Nephron (organoid): ENCODE measurements around the gene DUS1L.

ENCODE experiments used
- H3K27ac Mint-ChIP-seq, 3 experiments: 2 replicates each; pipeline ENCODE4 v1.8.0; 2020; ENCODE audit warnings: mixed read lengths in 3 of 3, mild to moderate bottlenecking in 2 of 3, moderate library complexity in 1 of 3
- H3K27me3 Mint-ChIP-seq: 2 replicates; pipeline ENCODE4 v1.8.0; 2021; ENCODE audit warnings: low read depth, mild to moderate bottlenecking, moderate library complexity, mixed read lengths
- H3K36me3 Mint-ChIP-seq: 2 replicates; pipeline ENCODE4 v1.8.0; 2020; ENCODE audit warnings: low read depth, mixed read lengths
- H3K4me1 Mint-ChIP-seq: 2 replicates; pipeline ENCODE4 v1.8.0; 2020; ENCODE audit warnings: mixed read lengths
- H3K4me3 Mint-ChIP-seq, 3 experiments: 2 replicates each; pipeline ENCODE4 v1.8.0; 2020; ENCODE audit warnings: mild to moderate bottlenecking in 3 of 3, mixed read lengths in 3 of 3, moderate library complexity in 2 of 3
- H3K9me3 Mint-ChIP-seq: 2 replicates; pipeline ENCODE4 v1.8.0; 2020; ENCODE audit warnings: mixed read lengths
- CTCF ChIP-seq, 3 experiments: fragments of 200-600 bp; sonication (generic); IDR thresholded peaks; one replicate each; pipeline ENCODE4 v1.5.0; 2021; ENCODE audit warnings: antibody characterized with exemption in 3 of 3; ENCODE audit not compliant: unreplicated experiment in 3 of 3

Gene DUS1L

GRCh38 chr17:82053556-82054263 lies 11.9 kb downstream of the DUS1L start:
- TF ChIP-seq CTCF (IDR thresholded peaks at IDR 0.05; ENCODE audit: unreplicated experiment in 3 of 3) = no peak

GRCh38 chr17:82053130-82053529 lies 12.5 kb downstream of the DUS1L start:
- TF ChIP-seq CTCF (IDR thresholded peaks at IDR 0.05; ENCODE audit: unreplicated experiment in 3 of 3) = no peak
- Mint-ChIP-seq H3K9me3 (no peaks in the 10 kb centered on the region), H3K4me3 (peak overlapping the region; percentile 81 to 87 (median 86)), H3K27ac (no peak overlapping the region), H3K4me1 (peaks cover 9% of the 10 kb centered on the region), H3K36me3 (peaks cover 8% of the 10 kb centered on the region), H3K27me3 (no peaks in the 10 kb centered on the region)

More at GRCh38 chr17:82053556-82054263, 11.9 kb downstream of the DUS1L start:
- H3K36me3 Mint-ChIP-seq = peaks cover 8% of the 10 kb centered on the region
- H3K27ac Mint-ChIP-seq = no peak overlapping the region
- peak overlapping the region; percentile 81 to 87 (median 86) for H3K4me3 Mint-ChIP-seq
- peaks cover 9% of the 10 kb centered on the region for H3K4me1 Mint-ChIP-seq
- H3K27me3 Mint-ChIP-seq = no peaks in the 10 kb centered on the region
- H3K9me3 Mint-ChIP-seq = no peaks in the 10 kb centered on the region

- peaks cover 5% of the 10 kb centered on the region for H3K36me3 Mint-ChIP-seq
- no peak for TF ChIP-seq CTCF (IDR thresholded peaks at IDR 0.05; ENCODE audit: unreplicated experiment in 3 of 3)
- peaks cover 9% of the 10 kb centered on the region for H3K4me1 Mint-ChIP-seq
These were observed 13.0 kb downstream of the DUS1L start for GRCh38 chr17:82052638-82053059.

GRCh38 chr17:82051776-82052637 lies 13.6 kb downstream of the DUS1L start, which contains the start of the genes GPS1 and RFNG:
Gene GPS1, plus strand, starts transcription at chr17:82051898. Its CDS starts 34 bp downstream, at chr17:82051932.
Gene RFNG, minus strand, starts transcription at chr17:82051811. Its CDS starts 45 bp downstream, at chr17:82051766.
- TF ChIP-seq CTCF (IDR thresholded peaks at IDR 0.05; ENCODE audit: unreplicated experiment in 3 of 3) = no peak
- no peaks in the 10 kb centered on the region for H3K9me3 Mint-ChIP-seq
- peaks cover 9% of the 10 kb centered on the region for H3K4me1 Mint-ChIP-seq
- peak within 1 kb of the TSS; percentile 89 to 93 (median 91) for H3K4me3 Mint-ChIP-seq
- H3K27me3 Mint-ChIP-seq = no peaks in the 10 kb centered on the region
- peaks cover 10% of the 10 kb centered on the region for H3K36me3 Mint-ChIP-seq
- peak within 1 kb of the TSS in 1 of 3 experiments; percentile 68 for H3K27ac Mint-ChIP-seq

More at GRCh38 chr17:82052638-82053059, 13.0 kb downstream of the DUS1L start:
- H3K27me3 Mint-ChIP-seq = no peaks in the 10 kb centered on the region
- peak overlapping the region; percentile 81 to 87 (median 86) for H3K4me3 Mint-ChIP-seq
- H3K27ac Mint-ChIP-seq = no peak overlapping the region
- no peaks in the 10 kb centered on the region for H3K9me3 Mint-ChIP-seq

- peak overlapping the region in 1 of 3 experiments; percentile 68 for H3K27ac Mint-ChIP-seq
- H3K4me3 Mint-ChIP-seq = peak overlapping the region; percentile 89 to 93 (median 91)
- no peaks in the 10 kb centered on the region for H3K27me3 Mint-ChIP-seq
- TF ChIP-seq CTCF (IDR thresholded peaks at IDR 0.05; ENCODE audit: unreplicated experiment in 3 of 3) = no peak
- peaks cover 10% of the 10 kb centered on the region for H3K36me3 Mint-ChIP-seq
- peaks cover 9% of the 10 kb centered on the region for H3K4me1 Mint-ChIP-seq
- H3K9me3 Mint-ChIP-seq = no peaks in the 10 kb centered on the region
These were observed 14.6 kb downstream of the DUS1L start for GRCh38 chr17:82050761-82051641.
